Ammon's horn (tissue), 1 donor: ENCODE data around the gene CGB5.

ENCODE experiments used
- DNase-seq: peaks from one replicate; pipeline ENCODE4 v3.0.0-alpha.2; 2016; ENCODE audit warnings: low spot score

CGB5 gene

DNA sequence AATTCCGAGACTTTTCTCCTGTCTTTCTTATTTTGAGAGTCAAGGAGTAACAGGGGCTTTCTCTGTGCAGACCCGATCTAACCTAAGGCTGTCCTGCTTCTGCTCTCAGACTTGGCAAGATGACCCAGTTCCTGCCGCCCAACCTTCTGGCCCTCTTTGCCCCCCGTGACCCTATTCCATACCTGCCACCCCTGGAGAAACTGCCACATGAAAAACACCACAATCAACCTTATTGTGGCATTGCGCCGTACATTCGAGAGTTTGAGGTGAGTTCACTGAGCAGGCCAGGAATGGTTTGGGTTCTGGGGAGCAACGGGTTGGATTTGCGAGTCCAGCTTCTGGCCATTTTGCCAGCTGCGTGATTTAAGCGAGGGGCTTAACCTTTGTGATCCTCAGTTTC lies 42.6 kb downstream of the CGB5 start:
- no peak for DNase-seq

DNA sequence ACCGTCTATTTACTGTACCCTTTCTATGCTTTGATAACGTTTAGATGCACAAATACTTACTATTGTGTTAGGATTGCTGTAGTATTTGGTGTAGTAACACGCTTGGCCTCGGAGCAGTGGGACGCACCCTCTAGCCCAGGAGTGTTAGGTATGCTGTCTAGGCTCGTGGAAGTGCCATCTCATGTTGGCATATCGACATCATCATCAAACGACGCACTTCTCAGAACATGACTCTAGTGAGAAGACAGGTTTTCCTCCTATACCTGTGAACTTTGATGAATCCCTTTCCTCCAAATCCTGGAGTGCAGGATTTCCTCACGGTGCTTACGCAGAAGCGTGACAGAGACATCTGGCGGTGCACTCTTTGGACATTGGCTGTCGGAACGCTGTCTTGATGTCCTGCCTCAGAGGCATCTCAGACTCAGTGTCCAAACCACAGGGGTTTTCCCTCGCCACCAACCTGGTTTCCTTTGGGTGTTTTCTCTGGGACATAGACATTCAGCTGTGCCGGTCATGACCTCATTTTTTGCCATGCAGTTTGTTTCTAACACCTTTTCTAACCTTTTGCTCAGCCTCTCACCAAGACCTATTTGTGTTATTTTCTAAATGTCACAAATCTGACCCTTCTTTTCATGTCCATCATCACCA lies 47.9 kb downstream of the CGB5 start:
- no peak for DNase-seq

GRCh38 chr19:49092686-49093085 lies 49.0 kb downstream of the CGB5 start:
- no peak for DNase-seq
